Myocyte (in vitro differentiated cells): ENCODE results near the gene KMT5C. TPM values are rescaled to one million over a fixed set of nuclear protein-coding genes. Genes with fewer than 3 reads are reported as not detected.

Source experiments
- DNase-seq: peaks from one replicate; pipeline ENCODE4 v3.0.0-alpha.2; 2012; ENCODE audit warnings: low read depth
- total RNA-seq: library from RNA; depleted of rRNA; stranded (reverse); fragments of >200 nt; gene quantifications from 2 replicates; pipeline ENCODE4 v1.2.3, GENCODE V29; 2014

The KMT5C gene
- total RNA-seq, 1 donor from 2014 or later, result 17.3 TPM

GRCh38 chr19:55384920-55385723, 45.4 kb downstream of the KMT5C start:
- DNase-seq, result peak; percentile 98

GRCh38 chr19:55385724-55386492, 46.2 kb downstream of the KMT5C start, which contains the start of gene RPL28:
Gene RPL28, plus strand, starts transcription at chr19:55385932. Its CDS starts 426 bp downstream, at chr19:55386358.
- DNase-seq, result peak; percentile 99

- DNase-seq, result no peak
Observed at GRCh38 chr19:55386493-55386971, 46.9 kb downstream of the KMT5C start.

- DNase-seq, result no peak
Observed at GRCh38 chr19:55387736-55388497, 48.2 kb downstream of the KMT5C start.

- DNase-seq, result no peak
Observed at GRCh38 chr19:55389386-55390317, 50.0 kb downstream of the KMT5C start.

- DNase-seq, result no peak
Observed at GRCh38 chr19:55390461-55390880, 50.8 kb downstream of the KMT5C start.

GRCh38 chr19:55391191-55391670, 51.6 kb downstream of the KMT5C start:
- no peak for DNase-seq

- DNase-seq, result no peak
Observed at GRCh38 chr19:55391702-55392615, 52.3 kb downstream of the KMT5C start.

- DNase-seq, result no peak
Observed at GRCh38 chr19:55392820-55393761, 53.4 kb downstream of the KMT5C start.

Other genes starting within 250 kb of the KMT5C start
- 43.5 and 46.8 TPM in 2 replicates for gene PPP1R12C, start 222.2 kb upstream of the KMT5C start, total RNA-seq
- 4,534 and 4,610 TPM in 2 replicates for gene TNNT1, start 190.7 kb upstream of the KMT5C start, total RNA-seq
- gene TNNI3, start 182.1 kb upstream of the KMT5C start, total RNA-seq, result 1.5 and 1.7 TPM in 2 replicates
- 0.94 and 1.4 TPM in 2 replicates for gene DNAAF3, start 173.3 kb upstream of the KMT5C start, total RNA-seq
- 1.4 TPM in 1 of 2 replicates, not detected in the other for gene SYT5, start 159.6 kb upstream of the KMT5C start, total RNA-seq
- gene PTPRH, start 130.4 kb upstream of the KMT5C start, total RNA-seq, result 0.05 and 0.31 TPM in 2 replicates
- gene TMEM86B, start 111.1 kb upstream of the KMT5C start, total RNA-seq, result 0.73 and 0.83 TPM in 2 replicates
- 64.6 and 68.0 TPM in 2 replicates for gene PPP6R1, start 80.9 kb upstream of the KMT5C start, total RNA-seq
- 37.1 and 39.3 TPM in 2 replicates for gene HSPBP1, start 59.8 kb upstream of the KMT5C start, total RNA-seq
- gene BRSK1, start 55.9 kb upstream of the KMT5C start, total RNA-seq, result 5.5 and 12.2 TPM in 2 replicates
- gene TMEM150B, start 14.5 kb upstream of the KMT5C start, total RNA-seq, result not detected in 2 replicates
- 0.24 TPM in 1 of 2 replicates, not detected in the other for gene COX6B2, start 14.8 kb downstream of the KMT5C start, total RNA-seq
- gene GARIN5B, start 23.4 kb downstream of the KMT5C start, total RNA-seq, result not detected in 2 replicates
- 0.19 and 0.83 TPM in 2 replicates for gene IL11, start 30.6 kb downstream of the KMT5C start, total RNA-seq
- gene TMEM190, start 37.0 kb downstream of the KMT5C start, total RNA-seq, result not detected in 2 replicates
- not detected in 2 replicates for gene TMEM238, start 44.4 kb downstream of the KMT5C start, total RNA-seq
- 321 and 447 TPM in 2 replicates for gene RPL28, start 46.1 kb downstream of the KMT5C start, total RNA-seq
- 39.8 and 54.9 TPM in 2 replicates for gene UBE2S, start 67.9 kb downstream of the KMT5C start, total RNA-seq
- gene SHISA7, start 103.4 kb downstream of the KMT5C start, total RNA-seq, result not detected in 2 replicates
- gene ISOC2, start 121.8 kb downstream of the KMT5C start, total RNA-seq, result 152 and 196 TPM in 2 replicates
- not detected in 2 replicates for gene C19orf85, start 124.9 kb downstream of the KMT5C start, total RNA-seq
- 7.1 and 12.3 TPM in 2 replicates for gene ZNF628, start 136.7 kb downstream of the KMT5C start, total RNA-seq
- 24.7 and 26.4 TPM in 2 replicates for gene NAT14, start 145.3 kb downstream of the KMT5C start, total RNA-seq
- gene SSC5D, start 148.6 kb downstream of the KMT5C start, total RNA-seq, result 1.2 and 2.1 TPM in 2 replicates
- 39.9 and 84.5 TPM in 2 replicates for gene SBK2, start 197.3 kb downstream of the KMT5C start, total RNA-seq
- gene SBK3, start 205.7 kb downstream of the KMT5C start, total RNA-seq, result 1.4 and 5.1 TPM in 2 replicates
- gene ZNF579, start 241.0 kb downstream of the KMT5C start, total RNA-seq, result 13.1 and 13.3 TPM in 2 replicates